Caco-2 (cell line): ENCODE data around the gene LRRN3. TPM values are rescaled to one million over a fixed set of nuclear protein-coding genes. Genes with fewer than 3 reads are reported as not detected.

Experiments
- BruUV-seq: library from RNA; stranded (reverse); fragments of 400-500 nt; replicated peaks from 2 replicates; lab custom pipeline; 2021; lab: Mats Ljungman, UMichigan
- CTCF ChIA-PET: fragments of 300-600 bp; sonication (Branson Sonifier 250); formaldehyde crosslinking; loops from one replicate; lab custom pipeline; 2022; ENCODE audit warnings: antibody characterized with exemption; lab: Charles Lee
- POLR2A ChIA-PET: fragments of 300-600 bp; sonication (Branson Sonifier 250); formaldehyde crosslinking; loops from one replicate; lab custom pipeline; 2022; ENCODE audit warnings: antibody characterized with exemption; lab: Charles Lee
- DNase-seq, 2 experiments: peaks; one replicate each; pipeline versions ENCODE4 v3.0.0 to v3.0.0-alpha.2; 2020 to 2022
- H3K27me3 ChIP-seq: replicated peaks from 2 replicates; pipeline ENCODE4 v1.6.0; 2011; ENCODE audit warnings: low read length; ENCODE audit not compliant: control insufficient read depth, insufficient read depth
- H3K36me3 ChIP-seq: 2 replicates; pipeline ENCODE4 v1.5.1; 2011; ENCODE audit warnings: low read length; ENCODE audit not compliant: control insufficient read depth, insufficient read depth
- H3K4me1 ChIP-seq: fragments of 250-450 bp; sonication (Bioruptor Pico); 2 replicates; pipeline ENCODE4 v1.5.1; 2020; ENCODE audit warnings: mild to moderate bottlenecking
- H3K4me3 ChIP-seq: 2 replicates; pipeline ENCODE4 v1.5.1; 2011; ENCODE audit warnings: low read depth, mild to moderate bottlenecking, control low read depth, low read length
- H3K9me3 ChIP-seq: fragments of 250-450 bp; sonication (Bioruptor Pico); 2 replicates; pipeline ENCODE4 v1.5.1; 2020; ENCODE audit warnings: mild to moderate bottlenecking, moderate library complexity
- H3K27ac Mint-ChIP-seq: one replicate; pipeline ENCODE4 v1.8.0; 2022; ENCODE audit warnings: mixed read lengths; ENCODE audit not compliant: unreplicated experiment
- H3K27me3 Mint-ChIP-seq: one replicate; pipeline ENCODE4 v1.8.0; 2022; ENCODE audit warnings: mixed read lengths; ENCODE audit not compliant: insufficient read depth, unreplicated experiment
- H3K36me3 Mint-ChIP-seq: one replicate; pipeline ENCODE4 v1.8.0; 2022; ENCODE audit warnings: mild to moderate bottlenecking, mixed read lengths; ENCODE audit not compliant: insufficient read depth, unreplicated experiment
- H3K4me1 Mint-ChIP-seq: one replicate; pipeline ENCODE4 v1.8.0; 2022; ENCODE audit warnings: low read depth, mixed read lengths; ENCODE audit not compliant: unreplicated experiment
- H3K4me3 Mint-ChIP-seq: one replicate; pipeline ENCODE4 v1.8.0; 2022; ENCODE audit warnings: mild to moderate bottlenecking, moderate library complexity, mixed read lengths; ENCODE audit not compliant: unreplicated experiment
- H3K9me3 Mint-ChIP-seq: one replicate; pipeline ENCODE4 v1.8.0; 2022; ENCODE audit warnings: mixed read lengths; ENCODE audit not compliant: unreplicated experiment
- CTCF ChIP-seq, 2 experiments: fragments of 200-600 bp in 1 of 2; IDR thresholded peaks; 1 replicate in 1 of 2; 2 replicates in 1 of 2; pipeline versions ENCODE4 v1.5.1 to v1.8.0; 2011 to 2022; ENCODE audit warnings: antibody characterized with exemption in 1 of 2, control low read depth in 1 of 2, inconsistent platforms in 1 of 2, low read depth in 1 of 2, low read length in 1 of 2, mild to moderate bottlenecking in 1 of 2, moderate library complexity in 1 of 2; ENCODE audit not compliant: insufficient read depth in 1 of 2, severe bottlenecking in 1 of 2, unreplicated experiment in 1 of 2
- intact Hi-C: fragments of 100-400 bp; cut with micrococcal nuclease; formaldehyde crosslinking; loops from one replicate; pipeline ENCODE4 v1.10.0; 2022; ENCODE audit not compliant: unreplicated experiment
- total RNA-seq: library from RNA; stranded (reverse); gene quantifications from 2 replicates; pipeline ENCODE4 v1.2.3, GENCODE V29; 2022

LRRN3 gene
- total RNA-seq, 1 experiment from 2014 or later = 0.68 TPM

DNA sequence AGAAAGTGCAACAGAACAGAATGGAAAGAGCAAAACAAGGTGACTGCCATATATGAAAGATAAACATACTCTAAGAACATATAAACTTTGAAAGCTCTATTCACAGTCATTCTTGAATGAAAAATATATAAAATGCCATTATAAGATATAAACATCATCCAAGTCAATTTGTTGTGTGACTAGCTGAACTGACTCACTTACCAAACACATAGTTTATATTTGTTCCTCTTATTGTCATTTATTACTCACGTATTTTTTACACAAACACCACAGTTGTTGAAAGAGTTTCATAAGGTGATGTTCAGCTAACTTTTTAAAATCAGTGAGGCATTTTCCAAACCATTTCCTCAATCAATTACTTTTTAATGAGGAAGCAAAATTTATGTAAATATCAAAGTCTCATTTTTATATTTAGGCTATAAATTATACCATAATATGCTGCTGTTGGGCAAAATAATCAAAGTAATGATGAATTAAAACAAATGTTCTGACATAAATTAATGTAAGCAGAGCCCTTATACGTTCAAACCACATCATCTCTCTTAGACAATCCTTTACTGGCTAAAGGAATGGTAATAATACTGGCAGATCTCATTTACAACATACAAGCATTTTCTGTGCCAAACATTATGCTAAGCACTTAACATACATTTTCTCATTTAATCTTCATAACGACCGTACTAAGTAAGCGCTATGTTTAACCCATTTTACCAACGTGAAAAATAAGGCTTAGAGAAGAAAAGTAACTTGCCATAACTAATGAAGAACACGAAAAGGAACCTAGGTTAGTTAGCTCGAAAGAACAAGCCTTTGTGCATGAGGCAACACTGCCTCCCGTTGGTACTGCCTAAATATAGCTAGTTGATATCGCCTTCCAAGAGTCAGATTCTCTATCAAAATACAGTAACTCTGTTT, 7.3 kb downstream of the LRRN3 start:
- peak in 1 of 2 experiments; percentile 32 for DNase-seq
- no peaks in the 10 kb centered on the region for H3K9me3 Mint-ChIP-seq
- no peaks in the 10 kb centered on the region; the same call in 1 of the 2 replicates for H3K9me3 ChIP-seq
- peak; percentile 38 to 54 for TF ChIP-seq CTCF (IDR thresholded peaks at IDR 0.05; ENCODE audit: insufficient read depth in 1 of 2, low read depth in 1 of 2, low read length in 1 of 2, severe bottlenecking in 1 of 2, unreplicated experiment in 1 of 2)
- H3K4me3 Mint-ChIP-seq = no peak overlapping the region
- H3K4me1 Mint-ChIP-seq = no peaks in the 10 kb centered on the region
- H3K27me3 Mint-ChIP-seq = no peaks in the 10 kb centered on the region
- H3K36me3 ChIP-seq = no peaks in the 10 kb centered on the region
- H3K4me3 ChIP-seq = no peak overlapping the region
- ChIA-PET CTCF (interaction anchor here (1.0 kb wide), 1 partner anchor 65 kb away, joined by 3 read pairs; no protein-coding TSS in a partner anchor), POLR2A (no interaction called here)
- no peaks in the 10 kb centered on the region for H3K4me1 ChIP-seq
- no TSS peak for BruUV-seq
- H3K27me3 ChIP-seq = no peaks in the 10 kb centered on the region
- no peaks in the 10 kb centered on the region for H3K36me3 Mint-ChIP-seq
- intact Hi-C loops = loop anchor here (1.0 to 10.0 kb wide), 3 partner anchors 467 to 1254 kb away; partner anchors contain the start of gene IMMP2L
- no peak overlapping the region for H3K27ac Mint-ChIP-seq

GRCh38 chr7:111098926-111099250, 8.0 kb downstream of the LRRN3 start:
- H3K27me3 ChIP-seq = no peaks in the 10 kb centered on the region
- H3K4me3 ChIP-seq = no peak overlapping the region
- Mint-ChIP-seq H3K4me1 (no peaks in the 10 kb centered on the region), H3K27ac (no peak overlapping the region), H3K9me3 (no peaks in the 10 kb centered on the region), H3K27me3 (no peaks in the 10 kb centered on the region), H3K4me3 (no peak overlapping the region), H3K36me3 (no peaks in the 10 kb centered on the region)
- no TSS peak for BruUV-seq
- DNase-seq = no peak
- H3K4me1 ChIP-seq = no peaks in the 10 kb centered on the region
- ChIA-PET CTCF (interaction anchor here (1.0 to 1.2 kb wide), 2 partner anchors 64 to 631 kb away, joined by 3 to 4 read pairs; no protein-coding TSS in a partner anchor), POLR2A (no interaction called here)
- no peaks in the 10 kb centered on the region; the same call in 1 of the 2 replicates for H3K9me3 ChIP-seq
- no peak for TF ChIP-seq CTCF (IDR thresholded peaks at IDR 0.05; ENCODE audit: insufficient read depth in 1 of 2, low read depth in 1 of 2, low read length in 1 of 2, severe bottlenecking in 1 of 2, unreplicated experiment in 1 of 2)
- intact Hi-C loops = loop anchor here (1.0 to 10.0 kb wide), 3 partner anchors 466 to 1255 kb away; partner anchors contain the start of gene IMMP2L
- no peaks in the 10 kb centered on the region for H3K36me3 ChIP-seq

DNA sequence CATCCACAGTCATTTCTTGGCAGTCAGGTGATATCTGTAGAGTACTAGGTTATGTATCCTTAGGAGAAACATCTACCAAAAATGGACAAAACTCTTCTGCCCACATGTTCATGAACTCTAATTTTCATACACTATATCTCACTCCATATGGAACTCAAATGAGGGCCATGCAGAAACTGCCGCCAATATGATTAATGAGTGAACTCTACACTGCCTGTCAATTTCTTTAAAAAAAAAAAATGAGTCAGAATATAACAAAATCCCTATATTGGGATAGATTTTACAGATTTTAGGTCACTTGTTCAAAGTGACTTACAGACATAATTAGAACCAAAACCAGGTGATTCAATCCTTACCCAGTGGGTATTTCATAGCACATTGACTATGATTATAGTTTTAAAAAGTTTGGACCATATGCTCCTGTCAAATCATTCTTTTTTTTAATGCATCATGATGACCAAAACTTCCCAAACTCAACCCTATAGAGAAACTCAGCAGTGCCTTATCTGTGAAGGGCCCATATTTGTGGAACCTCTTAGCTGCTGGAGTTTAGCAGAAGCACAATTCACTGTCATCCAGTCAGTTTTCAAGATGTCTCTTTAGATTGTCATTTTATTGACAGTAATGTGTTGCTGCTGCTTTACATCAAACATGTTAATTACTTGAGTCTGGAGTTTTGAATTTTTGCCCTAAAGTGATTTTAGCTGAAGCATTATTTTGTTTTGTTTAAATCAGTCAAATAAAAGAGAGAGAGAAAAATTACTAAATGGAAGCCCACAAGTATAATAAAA, 11.1 kb downstream of the LRRN3 start:
- Histone ChIP-seq H3K36me3 (no peaks in the 10 kb centered on the region), H3K27me3 (no peaks in the 10 kb centered on the region), H3K9me3 (no peaks in the 10 kb centered on the region; the same call in 1 of the 2 replicates), H3K4me1 (no peaks in the 10 kb centered on the region), H3K4me3 (no peak overlapping the region)
- intact Hi-C loops = no loop called here
- H3K36me3 Mint-ChIP-seq = no peaks in the 10 kb centered on the region
- TF ChIP-seq CTCF (IDR thresholded peaks at IDR 0.05; ENCODE audit: insufficient read depth in 1 of 2, low read depth in 1 of 2, low read length in 1 of 2, severe bottlenecking in 1 of 2, unreplicated experiment in 1 of 2) = no peak
- no peak for DNase-seq
- no TSS peak for BruUV-seq
- no peak overlapping the region for H3K27ac Mint-ChIP-seq
- no peaks in the 10 kb centered on the region for H3K27me3 Mint-ChIP-seq
- H3K9me3 Mint-ChIP-seq = no peaks in the 10 kb centered on the region
- CTCF ChIA-PET = no interaction called here
- no peak overlapping the region for H3K4me3 Mint-ChIP-seq
- H3K4me1 Mint-ChIP-seq = no peaks in the 10 kb centered on the region
- POLR2A ChIA-PET = no interaction called here
